GM15510 (cell line): ENCODE data around the gene CLCN1.

Experiments used
- POLR2A ChIP-seq: IDR thresholded peaks from 3 replicates; pipeline ENCODE4 v1.6.1; 2011; ENCODE audit warnings: borderline replicate concordance; ENCODE audit not compliant: insufficient read length; ENCODE audit errors: extremely low read depth

Gene CLCN1

DNA sequence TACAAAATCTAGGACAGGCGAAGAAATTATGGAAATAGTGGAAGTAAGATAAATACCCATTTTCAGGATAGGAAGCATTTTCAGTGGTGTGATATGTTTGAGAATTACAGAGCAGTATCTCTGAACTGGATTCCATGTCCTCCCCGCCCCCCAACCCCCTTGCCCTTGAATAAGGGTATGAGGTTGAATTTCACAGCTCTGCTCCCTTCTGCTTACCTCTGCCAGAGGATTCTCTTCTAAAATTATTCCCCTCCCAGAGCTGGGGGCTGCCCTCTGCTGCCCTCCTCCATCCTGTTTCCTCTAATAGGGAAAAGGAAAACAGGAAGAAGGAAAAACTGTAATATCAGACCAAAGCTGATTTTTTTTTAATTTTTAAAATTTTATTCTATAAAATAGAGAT is 7.3 kb upstream of the CLCN1 start:
- no peak for TF ChIP-seq POLR2A

- TF ChIP-seq POLR2A = no peak
Measured at GRCh38 chr7:143314127-143314526, 1.8 kb upstream of the CLCN1 start.

DNA sequence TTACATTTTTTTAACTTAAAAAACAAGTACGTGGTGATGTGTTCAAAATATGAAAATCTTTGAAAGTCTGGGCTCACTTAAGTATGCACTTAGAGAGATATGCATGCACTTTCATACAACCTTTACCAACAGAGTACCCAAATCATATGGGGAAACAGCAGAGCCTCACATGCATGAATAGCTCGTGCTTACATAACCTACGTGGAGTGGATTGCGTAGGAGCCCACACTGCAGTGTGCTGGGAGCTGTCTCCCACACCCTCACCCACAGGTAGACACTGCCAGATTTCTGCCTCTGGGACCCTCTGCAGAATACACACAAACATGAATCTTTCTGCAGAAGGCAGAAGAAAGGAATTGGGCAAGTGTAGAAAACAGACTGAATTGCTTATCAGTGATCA is 581 bp downstream of the CLCN1 start:
- TF ChIP-seq POLR2A = no peak

DNA sequence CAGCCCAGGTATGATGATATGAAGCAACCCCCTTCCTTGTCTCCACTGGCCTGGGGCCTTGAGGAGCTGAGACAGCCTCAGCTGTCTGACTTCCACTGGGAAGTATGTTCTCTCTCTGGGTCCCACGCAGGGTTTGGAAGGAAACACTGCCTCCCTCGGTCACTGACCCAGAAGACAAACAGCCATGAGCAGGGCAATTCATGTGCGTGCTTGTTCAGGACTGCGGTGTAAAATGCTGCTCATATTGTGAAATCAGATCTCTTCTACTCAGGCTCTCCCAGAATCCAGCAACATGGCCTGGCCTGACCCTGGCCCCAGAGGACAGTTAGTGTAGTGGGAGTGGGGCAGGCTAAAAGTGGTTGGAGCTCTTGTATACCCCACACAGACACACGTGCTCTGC is 2.8 kb downstream of the CLCN1 start:
- TF ChIP-seq POLR2A = no peak

- no peak for TF ChIP-seq POLR2A
Measured at GRCh38 chr7:143320620-143321019, 4.7 kb downstream of the CLCN1 start.

- no peak for TF ChIP-seq POLR2A
Measured at GRCh38 chr7:143321242-143321641, 5.3 kb downstream of the CLCN1 start.

- no peak for TF ChIP-seq POLR2A
Measured at GRCh38 chr7:143321734-143322133, 5.8 kb downstream of the CLCN1 start.

DNA sequence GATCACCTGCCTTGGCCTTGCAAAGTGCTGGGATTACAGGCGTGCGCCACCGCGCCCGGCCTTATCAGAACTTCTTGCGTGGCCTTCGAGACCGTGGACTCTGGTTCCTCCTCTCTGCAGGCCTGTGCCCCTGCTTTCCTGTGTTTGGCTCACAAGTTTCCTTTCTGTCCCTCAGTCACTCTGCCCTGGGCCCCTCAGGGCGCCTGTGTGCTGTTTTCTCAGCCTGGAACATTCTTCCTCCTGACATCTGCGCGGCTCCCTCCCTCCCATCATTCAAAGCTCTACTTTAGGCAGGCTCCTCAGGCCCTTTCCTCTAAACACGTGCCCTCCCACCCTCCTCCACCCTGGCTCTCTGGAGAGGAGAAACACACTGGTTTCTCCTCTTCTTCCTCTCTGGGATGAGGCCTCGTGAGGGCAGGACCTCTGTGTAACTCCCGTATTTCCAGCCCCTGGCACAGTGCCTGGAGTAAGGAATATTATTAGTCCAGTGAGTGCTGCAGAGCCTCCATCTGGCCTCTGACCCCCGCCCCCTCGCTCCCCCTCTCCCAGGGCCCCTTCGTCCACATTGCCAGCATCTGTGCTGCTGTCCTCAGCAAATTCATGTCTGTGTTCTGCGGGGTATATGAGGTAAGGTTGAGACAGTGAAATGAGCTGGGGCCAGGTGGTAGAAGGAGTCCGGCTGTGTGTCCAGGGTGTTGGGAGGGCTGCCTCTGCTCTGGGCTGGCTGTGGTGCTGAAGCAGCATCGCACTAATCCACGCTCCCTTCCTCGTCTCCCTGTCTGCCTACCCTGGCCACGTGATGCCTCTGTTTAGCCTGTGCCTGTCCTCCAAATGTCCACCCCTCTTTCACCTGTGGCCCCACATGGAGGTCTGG is 7.1 kb downstream of the CLCN1 start:
- no peak for TF ChIP-seq POLR2A

- TF ChIP-seq POLR2A = no peak
Measured at GRCh38 chr7:143323653-143324052, 7.7 kb downstream of the CLCN1 start.

GRCh38 chr7:143325240-143325639 is 9.3 kb downstream of the CLCN1 start:
- no peak for TF ChIP-seq POLR2A

- no peak for TF ChIP-seq POLR2A
Measured at GRCh38 chr7:143327903-143328302, 12.0 kb downstream of the CLCN1 start.

GRCh38 chr7:143329471-143330170 is 13.7 kb downstream of the CLCN1 start:
- no peak for TF ChIP-seq POLR2A

GRCh38 chr7:143331179-143331801 is 15.4 kb downstream of the CLCN1 start:
- no peak for TF ChIP-seq POLR2A

- no peak for TF ChIP-seq POLR2A
Measured at GRCh38 chr7:143334244-143334643, 18.3 kb downstream of the CLCN1 start.

- no peak for TF ChIP-seq POLR2A
Measured at GRCh38 chr7:143337216-143337615, 21.3 kb downstream of the CLCN1 start.
